Ovary (tissue), 9 donors: ENCODE measurements around the gene SLC16A10. TPM values are rescaled to one million over a fixed set of nuclear protein-coding genes. Genes with fewer than 3 reads are reported as not detected.
"Not testable (repeated sequence)": the region's sequence is repeated elsewhere in the genome, so short reads cannot be mapped to it uniquely, and the experiment has no call there.

ENCODE experiments used
- DNase-seq, 5 donors: peaks; one replicate each; pipeline ENCODE4 v3.0.0-alpha.2; 2019 to 2020
- H3K27ac ChIP-seq, 2 donors: fragments of 200-600 bp; one replicate each; pipeline versions ENCODE4 v1.5.1 to v1.8.0; 2019 to 2022
- H3K27me3 ChIP-seq: fragments of 200-600 bp; one replicate; pipeline ENCODE4 v1.8.0; 2022
- H3K36me3 ChIP-seq: fragments of 200-600 bp; sonication (generic); one replicate; pipeline ENCODE4 v1.5.1; 2019
- H3K4me1 ChIP-seq: one replicate; pipeline ENCODE4 v1.8.1; 2013; ENCODE audit warnings: mild to moderate bottlenecking, moderate library complexity; ENCODE audit not compliant: insufficient read depth
- H3K4me3 ChIP-seq: fragments of 200-600 bp; sonication (generic); one replicate; pipeline ENCODE4 v1.5.1; 2017
- H3K9me3 ChIP-seq, 2 donors: fragments of 200-600 bp in 1 of 2; sonication (generic) in 1 of 2; one replicate each; pipeline versions ENCODE4 v1.5.1 to v1.8.1; 2013 to 2019; ENCODE audit warnings: mild to moderate bottlenecking in 1 of 2, moderate library complexity in 1 of 2
- CTCF ChIP-seq, 3 donors: fragments of 450-650 bp in 2 of 3; fragments of 200-600 bp in 1 of 3; IDR thresholded peaks; one replicate each; pipeline versions ENCODE4 v1.5.1 to v1.8.0; 2016 to 2022; ENCODE audit warnings: antibody characterized with exemption in 3 of 3, mild to moderate bottlenecking in 1 of 3
- EP300 ChIP-seq: sonication (generic); formaldehyde crosslinking; IDR thresholded peaks from one replicate; pipeline ENCODE4 v1.6.1; 2017; ENCODE audit warnings: antibody characterized with exemption
- POLR2A ChIP-seq: fragments of 450-650 bp; IDR thresholded peaks from one replicate; pipeline ENCODE4 v1.6.1; 2017; ENCODE audit warnings: antibody characterized with exemption, mild to moderate bottlenecking, moderate library complexity
- WGBS, 3 donors: extraction: QIAGEN DNeasy Blood & Tissue Kit in 1 of 3; methylation state at CpG; one replicate each; pipeline versions ENCODE4 v1.1.5 to v1.1.7; 2013 to 2017; 5-methylcytosine and 5-hydroxymethylcytosine counted together
- intact Hi-C, 4 donors: fragments of 100-400 bp; cut with DNase I; formaldehyde crosslinking; loops; one replicate each; pipeline versions ENCODE4 v1.11.0 to v1.15.1; 2022 to 2023
- polyA plus RNA-seq, 2 donors: library from polyadenylated mRNA; stranded (reverse); fragments of 200-250 nt in 1 of 2; fragments of 350-450 nt in 1 of 2; fragmentation: Illumina TruSeq in 1 of 2; extraction: RNeasy Lipid Tissue Mini Kit (QIAGEN cat#74804) in 1 of 2; gene quantifications; one replicate each; pipeline ENCODE4 v1.2.3, GENCODE V29; 2013 to 2014
- total RNA-seq, 7 donors: library from RNA; depleted of rRNA in 2 of 7; stranded (reverse); fragments of >200 nt in 2 of 7; fragmentation: NEBNext Ultra II Directional in 3 of 7; extraction: Animal tissue kit (Norgen Biotek cat#: 25700) in 3 of 7; gene quantifications; one replicate each; pipeline versions ENCODE4 v1.1.0 to v1.2.4, GENCODE V29; 2016 to 2023
- donor health status: DM: no; HTN: no; CAD: no; lungs with moderate emphysema.
- donor health status: DM: no; HTN: no; CAD: no.
- donor health status: Bipolar disorder and iron deficiency.
- donor health status: DM: yes; HTN: yes; CAD: no.
- donor health status: DM: no; HTN: no; CAD: no.
- donor health status: DM: yes; HTN: yes; CAD: no.

The SLC16A10 gene
- total and polyA plus RNA-seq, 9 donors, result 0.80 to 10.8 (median 4.0) TPM

DNA sequence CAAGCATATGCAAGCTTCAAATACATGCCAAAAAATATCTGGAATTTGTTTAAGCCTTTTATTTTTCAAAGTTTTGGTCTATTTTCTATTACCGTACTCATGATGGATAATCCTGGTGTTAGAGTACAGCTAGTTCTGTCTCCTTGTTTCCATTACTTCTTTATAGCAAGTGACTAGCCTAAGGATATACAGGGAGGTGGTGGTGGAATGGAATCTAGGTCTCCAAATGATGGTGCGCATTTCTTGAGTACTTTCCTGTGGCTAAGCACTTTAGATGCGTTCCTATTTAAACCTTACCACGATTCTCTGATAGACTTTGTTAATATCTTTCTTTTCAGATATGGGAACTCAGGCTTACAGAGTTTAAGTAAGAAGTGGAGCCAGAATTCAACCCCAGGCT is 3.5 kb downstream of the SLC16A10 start:
- Histone ChIP-seq H3K9me3 (no peaks in the 10 kb centered on the region), H3K4me3 (no peak overlapping the region), H3K27me3 (no peaks in the 10 kb centered on the region), H3K27ac (no peak overlapping the region), H3K4me1 (no peaks in the 10 kb centered on the region), H3K36me3 (no peaks in the 10 kb centered on the region)
- no peak for TF ChIP-seq POLR2A
- intact Hi-C loops, result no loop called here
- WGBS, 3 donors, result 66 to 77% (median 67%) methylated on average over 4 of the region's 4 CpGs
- no peak for DNase-seq

DNA sequence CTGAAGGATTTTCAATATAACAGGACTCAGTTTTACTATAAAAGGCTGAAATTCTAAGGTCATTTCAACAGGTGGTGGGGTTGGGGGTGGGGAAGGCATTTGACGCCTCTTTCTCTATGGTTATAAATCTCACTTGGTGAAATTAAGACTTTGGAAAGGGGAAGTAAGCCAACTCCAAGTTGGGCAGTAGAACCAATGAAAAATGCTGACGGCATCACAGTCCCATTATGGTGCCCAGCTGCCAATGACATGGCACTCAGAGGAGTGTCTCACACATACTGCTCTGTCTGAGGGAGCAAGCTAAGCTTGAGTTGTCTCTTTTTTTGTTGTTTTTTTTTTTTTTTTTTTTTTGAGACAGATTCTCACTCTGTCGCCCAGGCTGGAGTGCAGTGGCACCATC is 4.7 kb downstream of the SLC16A10 start:
- 84 to 88% (median 86%) methylated on average over 3 of the region's 3 CpGs for WGBS, 3 donors
- intact Hi-C loops, result no loop called here
- DNase-seq, result no peak

GRCh38 chr6:111095488-111095887 is 8.2 kb downstream of the SLC16A10 start:
- H3K4me1 ChIP-seq, result not testable (repeated sequence)

More for the DNA sequence above, 4.7 kb downstream of the SLC16A10 start:
- Histone ChIP-seq H3K9me3 (no peaks in the 10 kb centered on the region), H3K27me3 (no peaks in the 10 kb centered on the region), H3K27ac (no peak overlapping the region), H3K4me1 (no peaks in the 10 kb centered on the region), H3K4me3 (no peak overlapping the region), H3K36me3 (no peaks in the 10 kb centered on the region)
- TF ChIP-seq EP300, result no peak
- no peak for TF ChIP-seq POLR2A
- no peak for TF ChIP-seq CTCF (IDR thresholded peaks at IDR 0.05)

DNA sequence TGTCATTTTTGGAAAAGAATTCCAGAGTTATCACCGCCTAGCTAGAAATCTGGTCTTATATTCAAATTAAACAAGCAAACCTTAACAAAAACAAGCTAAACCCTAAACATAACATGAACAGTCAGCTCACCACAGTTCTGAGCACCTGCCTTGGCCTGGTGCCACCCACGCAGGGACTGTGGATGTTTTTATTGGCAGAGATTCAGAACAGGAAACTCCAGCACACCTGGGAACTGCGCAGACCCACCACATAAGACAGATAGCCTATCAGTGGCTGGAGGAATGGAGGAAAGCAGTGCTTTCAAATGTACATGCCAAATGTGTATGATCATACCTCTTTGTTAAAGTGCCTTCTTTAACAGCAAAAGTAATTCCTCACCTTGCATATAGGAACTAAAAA is 8.9 kb downstream of the SLC16A10 start:
- no peaks in the 10 kb centered on the region for H3K36me3 ChIP-seq
- H3K4me1 ChIP-seq, result no peaks in the 10 kb centered on the region
- no peaks in the 10 kb centered on the region for H3K9me3 ChIP-seq
- H3K27ac ChIP-seq, result no peak overlapping the region
- no peaks in the 10 kb centered on the region for H3K27me3 ChIP-seq
- WGBS, 3 donors, result 36 to 43% (median 43%) methylated on average over 3 of the region's 3 CpGs
- no peak for DNase-seq
- H3K4me3 ChIP-seq, result no peak overlapping the region
- no peak for TF ChIP-seq EP300
- no peak for TF ChIP-seq CTCF (IDR thresholded peaks at IDR 0.05)
- TF ChIP-seq POLR2A, result no peak
- intact Hi-C loops, result no loop called here

More at GRCh38 chr6:111095488-111095887, 8.2 kb downstream of the SLC16A10 start:
- H3K36me3 ChIP-seq, intact Hi-C loops, DNase-seq, H3K9me3 ChIP-seq, H3K27ac ChIP-seq, H3K4me3 ChIP-seq, H3K27me3 ChIP-seq: not testable (repeated sequence)
- 98 to 100% (median 100%) methylated on average over 1 of the region's 1 CpG for WGBS, 3 donors

DNA sequence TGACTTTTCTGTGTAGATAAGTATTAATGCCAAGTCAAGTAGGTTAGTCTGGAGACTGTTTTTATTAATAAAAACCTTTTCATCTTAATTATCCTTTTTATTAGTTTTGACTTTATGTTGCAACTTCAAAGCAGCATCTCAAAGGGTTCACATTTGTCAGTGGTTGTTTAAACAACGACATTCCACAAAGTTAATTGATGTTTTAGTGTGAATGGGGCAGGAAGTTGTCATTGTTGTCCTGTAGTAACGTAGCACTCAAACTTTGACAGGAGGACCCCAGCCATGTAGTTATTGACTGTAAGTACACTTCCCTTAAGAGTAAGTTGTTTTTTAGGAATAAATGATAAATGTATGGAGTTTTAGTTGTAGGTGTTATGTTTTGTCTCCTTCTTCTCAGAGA is 11.3 kb downstream of the SLC16A10 start:
- TF ChIP-seq POLR2A (no peak), CTCF (IDR thresholded peaks at IDR 0.05) (no peak)
- Histone ChIP-seq H3K27me3 (no peaks in the 10 kb centered on the region), H3K36me3 (no peaks in the 10 kb centered on the region), H3K27ac (no peak overlapping the region), H3K4me1 (no peaks in the 10 kb centered on the region), H3K4me3 (no peak overlapping the region), H3K9me3 (no peaks in the 10 kb centered on the region)
- DNase-seq, result no peak
- intact Hi-C loops, result no loop called here
- WGBS, 3 donors, result 61 to 71% (median 68%) methylated on average over 2 of the region's 2 CpGs

- Histone ChIP-seq H3K27me3 (no peaks in the 10 kb centered on the region), H3K36me3 (no peaks in the 10 kb centered on the region), H3K27ac (no peak overlapping the region), H3K9me3 (no peaks in the 10 kb centered on the region), H3K4me1 (no peaks in the 10 kb centered on the region), H3K4me3 (no peak overlapping the region)
- no peak for TF ChIP-seq EP300
- TF ChIP-seq CTCF (IDR thresholded peaks at IDR 0.05), result no peak
- no peak for TF ChIP-seq POLR2A
- intact Hi-C loops, result no loop called here
- no peak for DNase-seq
- 60 to 74% (median 65%) methylated on average over 3 of the region's 3 CpGs for WGBS, 3 donors
Observed at GRCh38 chr6:111101987-111102386, 14.7 kb downstream of the SLC16A10 start.
